ENCODE measurements around the gene ABCB6.

The ABCB6 gene

GRCh38 chr2:219213486-219214071 is 5.2 kb downstream of the ABCB6 start:
- peaks cover 15 to 79% of the 10 kb centered on the region in 2 experiments; a peak in 2 of 3 replicates for H3K36me3 ChIP-seq (ENCODE audit: control insufficient read depth in 2 of 2, insufficient read depth in 1 of 2, low read length in 2 of 2)
- no peak for TF ChIP-seq ZNF24 (tag by site-specific recombination; IDR thresholded peaks at IDR 0.05)
- no peak for TF ChIP-seq ZNF280C (tag by site-specific recombination; IDR thresholded peaks at IDR 0.05)
- no peak for TF ChIP-seq ZNF768 (tag by site-specific recombination; IDR thresholded peaks at IDR 0.05)
- TF ChIP-seq ZNF548 (tag by site-specific recombination; IDR thresholded peaks at IDR 0.05) = no peak
- TF ChIP-seq OSR2 (tag by site-specific recombination; IDR thresholded peaks at IDR 0.05) = no peak
- no peak for TF ChIP-seq ZNF843 (tag by site-specific recombination; IDR thresholded peaks at IDR 0.05)
- TF ChIP-seq BCL11A (tag by site-specific recombination; IDR thresholded peaks at IDR 0.05; ENCODE audit: low read depth) = no peak
- no peak for TF ChIP-seq ZNF146 (tag by site-specific recombination; IDR thresholded peaks at IDR 0.05)
- TF ChIP-seq ZNF140 (tag by site-specific recombination; IDR thresholded peaks at IDR 0.05) = no peak
- TF ChIP-seq ZSCAN18 (tag by site-specific recombination; IDR thresholded peaks at IDR 0.05) = no peak
- TF ChIP-seq ZNF549 (tag by site-specific recombination; IDR thresholded peaks at IDR 0.05) = no peak
- TF ChIP-seq PRDM2 (tag by site-specific recombination; IDR thresholded peaks at IDR 0.05; ENCODE audit: borderline replicate concordance) = no peak
- TF ChIP-seq WT1 (tag by site-specific recombination; IDR thresholded peaks at IDR 0.05) = no peak
- no peak for TF ChIP-seq ZNF792 (tag by site-specific recombination; IDR thresholded peaks at IDR 0.05)
- no peak for TF ChIP-seq ZNF529 (tag by site-specific recombination; IDR thresholded peaks at IDR 0.05; ENCODE audit: insufficient replicate concordance)
- no peak for TF ChIP-seq CTCF (tag by site-specific recombination; IDR thresholded peaks at IDR 0.05)
- no peak for TF ChIP-seq TCF7L2 (IDR thresholded peaks at IDR 0.05; ENCODE audit: borderline replicate concordance, low read depth, low read length)
- no peak for TF ChIP-seq SP3 (tag by site-specific recombination; IDR thresholded peaks at IDR 0.05)
- no peaks in the 10 kb centered on the region for H3K9me3 ChIP-seq (ENCODE audit: control insufficient read depth, insufficient read depth, low read depth, low read length)
- H3K27ac ChIP-seq (ENCODE audit: extremely low read depth, low read depth, low read length) = no peak overlapping the region
- no peaks in the 10 kb centered on the region for H3K4me1 ChIP-seq (ENCODE audit: control insufficient read depth, insufficient read depth, low read length)
- ChIA-PET POLR2A (interaction anchor here (1.4 kb wide), 1 partner anchor 36 kb away, joined by 4 read pairs; no protein-coding TSS in a partner anchor), CTCF (interaction anchor here (0.8 to 1.4 kb wide), 4 partner anchors 33 to 82 kb away, joined by 3 to 4 read pairs (median 3); no protein-coding TSS in a partner anchor)
- no peak overlapping the region for H3K4me3 ChIP-seq (ENCODE audit: low read depth, low read length)
